ENCODE data around the gene HOXC9. TPM values are rescaled to one million over a fixed set of nuclear protein-coding genes. Genes with fewer than 3 reads are reported as not detected.

The HOXC9 gene
- total and polyA plus RNA-seq, 8 donors, result 0.08 TPM; not detected in 7

DNA sequence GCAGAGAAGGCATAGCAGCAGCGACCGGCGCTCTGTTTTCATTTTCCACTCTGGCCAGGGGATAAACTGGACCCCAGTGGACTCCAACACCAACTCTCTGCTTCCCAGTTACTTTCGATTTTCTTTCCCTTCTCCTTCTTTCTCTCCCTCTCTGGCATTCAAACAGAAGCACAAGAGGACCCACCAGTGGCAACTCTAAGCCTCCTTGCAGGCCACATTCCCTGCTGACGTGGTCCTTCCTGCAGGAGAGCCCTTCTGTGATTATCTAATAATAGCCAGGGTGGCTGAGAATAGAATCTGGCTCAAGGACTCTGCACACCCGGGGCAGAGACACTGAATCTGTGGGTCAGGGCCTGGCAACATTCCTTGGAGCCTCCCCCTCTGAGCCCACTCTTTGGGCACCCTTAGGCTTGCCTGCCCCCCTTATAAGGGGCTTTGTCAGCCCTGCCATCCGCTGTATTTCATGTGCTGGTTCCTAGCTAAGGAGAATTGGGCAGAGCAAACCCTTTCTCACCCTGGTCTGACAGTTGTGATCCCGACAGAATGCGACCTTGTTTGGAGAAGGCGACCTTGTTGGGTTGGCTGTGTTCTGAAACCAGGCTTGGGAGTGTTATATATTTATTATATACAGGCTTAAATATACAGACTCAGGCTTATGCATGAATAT, 20.1 kb downstream of the HOXC9 start:
- H3K27me3 ChIP-seq, result peaks cover 21 to 100% (median 98%) of the 10 kb centered on the region in 3 donors

DNA sequence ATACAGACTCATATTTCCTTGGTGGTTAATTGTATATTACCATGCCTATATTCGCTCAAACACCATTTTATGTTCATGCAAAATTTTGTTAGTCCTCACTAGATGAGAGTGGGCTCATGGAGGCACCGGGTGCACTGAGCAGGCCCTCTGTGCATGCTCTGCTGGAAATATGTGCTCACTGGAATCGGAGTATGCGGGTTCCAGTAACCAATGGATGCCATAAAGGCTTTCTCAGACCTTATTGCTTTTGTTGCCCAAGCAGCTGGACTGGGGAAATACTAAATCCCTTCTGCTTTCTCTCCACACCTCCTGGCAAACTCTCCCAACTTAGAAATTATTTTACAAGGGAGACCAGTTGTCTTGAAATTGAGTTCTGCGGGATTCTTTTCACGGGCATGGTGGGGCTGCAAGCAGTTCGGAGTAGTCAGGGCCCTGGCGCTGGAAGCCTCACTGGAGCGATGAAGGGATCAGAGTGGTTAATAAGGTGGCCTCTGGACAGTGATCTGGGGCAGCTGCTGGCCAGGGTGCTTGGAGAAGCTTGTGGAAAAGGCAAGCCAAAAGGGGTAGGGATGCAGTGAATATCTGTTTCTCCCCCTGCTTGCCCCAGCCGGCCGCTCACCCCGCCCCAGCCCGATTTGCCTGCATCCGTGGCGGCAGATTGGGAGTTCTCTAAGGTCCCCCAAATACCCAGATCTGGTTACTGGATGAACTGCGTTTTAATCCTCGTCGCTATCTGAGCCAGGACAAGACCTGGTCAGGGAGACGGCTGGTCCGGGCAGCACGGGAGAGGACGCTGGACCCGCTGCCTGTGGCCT, 20.8 kb downstream of the HOXC9 start:
- H3K36me3 ChIP-seq, result no peaks in the 10 kb centered on the region
- TF ChIP-seq POLR2AphosphoS5 (IDR thresholded peaks at IDR 0.05) (no peak), EP300 (IDR thresholded peaks at IDR 0.05) (no peak)
- no peak overlapping the region for H3K4me3 ChIP-seq
- peaks cover 13 to 100% (median 98%) of the 10 kb centered on the region in 3 donors for H3K27me3 ChIP-seq
- 47 to 57% (median 51%) methylated on average over 23 of the region's 23 CpGs for WGBS, 5 donors
- H3K9me3 ChIP-seq, result no peaks in the 10 kb centered on the region
- no peak for DNase-seq
- peaks cover 24 to 44% (median 35%) of the 10 kb centered on the region in 4 donors for H3K4me1 ChIP-seq
- intact Hi-C loops (cut with DNase I; ENCODE audit: low total_unique reads), result no loop called here
- H3K27ac ChIP-seq, result no peak overlapping the region

More for the DNA sequence above, 20.1 kb downstream of the HOXC9 start:
- TF ChIP-seq POLR2AphosphoS5 (IDR thresholded peaks at IDR 0.05) (no peak), EP300 (IDR thresholded peaks at IDR 0.05) (no peak), POLR2A (IDR thresholded peaks at IDR 0.05) (no peak)
- TF ChIP-seq, protein P1, sequence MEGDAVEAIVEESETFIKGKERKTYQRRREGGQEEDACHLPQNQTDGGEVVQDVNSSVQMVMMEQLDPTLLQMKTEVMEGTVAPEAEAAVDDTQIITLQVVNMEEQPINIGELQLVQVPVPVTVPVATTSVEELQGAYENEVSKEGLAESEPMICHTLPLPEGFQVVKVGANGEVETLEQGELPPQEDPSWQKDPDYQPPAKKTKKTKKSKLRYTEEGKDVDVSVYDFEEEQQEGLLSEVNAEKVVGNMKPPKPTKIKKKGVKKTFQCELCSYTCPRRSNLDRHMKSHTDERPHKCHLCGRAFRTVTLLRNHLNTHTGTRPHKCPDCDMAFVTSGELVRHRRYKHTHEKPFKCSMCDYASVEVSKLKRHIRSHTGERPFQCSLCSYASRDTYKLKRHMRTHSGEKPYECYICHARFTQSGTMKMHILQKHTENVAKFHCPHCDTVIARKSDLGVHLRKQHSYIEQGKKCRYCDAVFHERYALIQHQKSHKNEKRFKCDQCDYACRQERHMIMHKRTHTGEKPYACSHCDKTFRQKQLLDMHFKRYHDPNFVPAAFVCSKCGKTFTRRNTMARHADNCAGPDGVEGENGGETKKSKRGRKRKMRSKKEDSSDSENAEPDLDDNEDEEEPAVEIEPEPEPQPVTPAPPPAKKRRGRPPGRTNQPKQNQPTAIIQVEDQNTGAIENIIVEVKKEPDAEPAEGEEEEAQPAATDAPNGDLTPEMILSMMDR (IDR thresholded peaks at IDR 0.05), result no peak
- no peak overlapping the region for H3K27ac ChIP-seq
- peaks cover 24 to 44% (median 35%) of the 10 kb centered on the region in 4 donors for H3K4me1 ChIP-seq
- DNase-seq, result no peak
- intact Hi-C loops (cut with DNase I; ENCODE audit: low total_unique reads), result no loop called here
- H3K9me3 ChIP-seq, result no peaks in the 10 kb centered on the region
- H3K4me3 ChIP-seq, result no peak overlapping the region
- H3K36me3 ChIP-seq, result no peaks in the 10 kb centered on the region
- 38 to 55% (median 42%) methylated on average over 9 to 10 of the region's 10 CpGs for WGBS, 5 donors

DNA sequence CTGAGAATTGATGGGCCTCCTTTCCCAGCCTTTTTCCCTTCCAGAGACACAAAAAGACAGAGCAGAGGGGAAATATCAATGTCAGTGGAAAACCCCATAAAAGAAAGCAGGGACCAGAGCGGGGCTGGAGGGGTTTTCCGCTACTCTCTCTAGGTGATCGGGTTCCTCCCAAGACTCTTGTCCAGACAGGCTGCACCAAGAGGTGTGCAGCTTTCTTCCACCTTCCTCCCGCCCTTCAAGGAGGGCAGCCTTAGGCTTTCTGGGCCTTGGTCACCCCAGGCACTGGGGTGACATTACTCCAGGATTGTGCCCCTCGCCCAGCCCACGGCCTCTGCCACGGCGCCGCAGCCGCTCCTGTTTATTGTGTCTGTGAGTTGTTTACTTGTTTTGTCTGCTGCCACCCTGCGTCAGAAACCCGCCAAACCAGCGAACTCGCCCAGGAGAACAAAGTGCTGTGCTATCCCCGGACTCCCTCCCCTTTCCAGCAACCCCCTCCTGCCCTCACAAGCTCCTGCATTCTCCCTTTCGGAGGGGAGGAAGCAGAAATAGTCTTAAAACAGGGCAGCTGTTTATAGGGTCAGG, 21.6 kb downstream of the HOXC9 start:
- Histone ChIP-seq H3K4me3 (no peak overlapping the region), H3K9me3 (no peaks in the 10 kb centered on the region), H3K27ac (no peak overlapping the region), H3K4me1 (peaks cover 24 to 41% (median 33%) of the 10 kb centered on the region in 4 donors), H3K36me3 (no peaks in the 10 kb centered on the region), H3K27me3 (peaks cover 14 to 100% (median 98%) of the 10 kb centered on the region in 3 donors)
- TF ChIP-seq POLR2AphosphoS5 (IDR thresholded peaks at IDR 0.05) (no peak), POLR2A (IDR thresholded peaks at IDR 0.05) (no peak), EP300 (IDR thresholded peaks at IDR 0.05) (no peak)
- TF ChIP-seq, protein P1 (IDR thresholded peaks at IDR 0.05), result no peak
- no peak for DNase-seq
- WGBS, 5 donors, result 18 to 34% (median 22%) methylated on average over 16 of the region's 16 CpGs
- intact Hi-C loops (cut with DNase I; ENCODE audit: low total_unique reads), result no loop called here

DNA sequence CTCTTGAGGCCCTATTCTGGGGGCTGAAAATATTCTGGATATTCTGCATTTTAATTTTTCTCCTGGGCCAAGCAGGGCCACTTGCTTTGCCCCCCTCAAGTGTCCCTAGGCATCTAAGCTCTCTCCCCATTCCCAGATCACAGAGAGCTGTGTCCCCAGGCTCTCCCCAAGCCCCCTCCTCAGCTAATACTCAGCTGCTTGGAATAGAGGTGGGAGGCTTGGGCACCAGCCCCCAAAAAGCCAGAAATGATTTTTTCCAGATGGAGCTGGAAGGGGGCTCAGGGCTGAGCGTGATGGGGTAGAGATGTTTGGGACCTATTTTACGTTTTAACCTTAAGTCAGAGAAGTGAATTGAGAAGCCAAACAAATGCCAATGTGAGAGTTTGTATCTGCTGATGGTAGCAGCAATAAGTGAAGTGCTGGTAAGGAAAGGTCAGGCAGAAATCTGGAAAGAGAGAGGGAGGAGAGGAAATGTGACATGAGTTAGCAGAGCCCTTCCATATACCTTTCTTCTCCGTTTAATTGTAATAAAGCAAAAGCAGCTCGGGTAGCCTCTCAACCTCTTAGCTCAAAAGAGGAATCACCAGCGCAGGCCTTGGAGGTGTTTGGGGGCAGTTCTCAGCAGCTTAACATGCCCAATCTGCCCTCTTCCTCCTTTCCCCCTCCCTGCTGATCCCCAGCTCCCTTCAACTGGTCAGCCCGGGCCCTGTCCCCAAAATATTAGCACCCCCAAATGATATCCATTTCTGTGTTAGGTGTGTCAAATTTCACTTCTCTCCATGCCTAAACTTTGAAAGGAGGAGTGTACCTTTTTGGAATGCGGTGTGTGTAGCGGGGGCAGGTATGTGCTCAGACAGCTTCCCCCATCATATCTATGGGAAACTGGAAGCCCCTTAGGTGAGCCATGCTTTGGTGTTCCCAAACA, 23.3 kb downstream of the HOXC9 start:
- Histone ChIP-seq H3K4me3 (no peak overlapping the region), H3K9me3 (no peaks in the 10 kb centered on the region), H3K27ac (no peak overlapping the region), H3K36me3 (no peaks in the 10 kb centered on the region), H3K4me1 (peaks cover 12 to 24% (median 16%) of the 10 kb centered on the region in 4 donors), H3K27me3 (peaks cover 8 to 100% (median 98%) of the 10 kb centered on the region in 3 donors)
- no peak for DNase-seq
- no peak for TF ChIP-seq POLR2A (IDR thresholded peaks at IDR 0.05)
- intact Hi-C loops (cut with DNase I; ENCODE audit: low total_unique reads), result no loop called here
- whole genome bisulfite sequencing, 5 donors, result 28 to 43% (median 39%) methylated on average over 7 to 8 of the region's 8 CpGs

Data from stomach (tissue), 9 donors.